Liver (tissue), 9 donors: Measurements from ENCODE around the gene STAT2. TPM values are rescaled to one million over a fixed set of nuclear protein-coding genes. Genes with fewer than 3 reads are reported as not detected.

Experiments used
- DNase-seq: peaks from one replicate; pipeline ENCODE4 v3.0.0-alpha.2; 2017; ENCODE audit warnings: low spot score
- H3K27ac ChIP-seq, 2 donors: one replicate each; pipeline ENCODE4 v1.7.0; 2013; ENCODE audit warnings: inconsistent platforms in 2 of 2, low read length in 2 of 2, control low read depth in 1 of 2, low read depth in 1 of 2, mild to moderate bottlenecking in 1 of 2
- H3K27me3 ChIP-seq, 4 donors: one replicate each; pipeline versions ENCODE4 v1.6.1 to v1.7.0; 2013; ENCODE audit warnings: low read length in 3 of 4, inconsistent platforms in 1 of 4, mild to moderate bottlenecking in 1 of 4, moderate library complexity in 1 of 4; ENCODE audit not compliant: control insufficient read depth in 4 of 4, insufficient read depth in 4 of 4
- H3K36me3 ChIP-seq, 4 donors: one replicate each; pipeline versions ENCODE4 v1.6.1 to v1.7.0; 2013; ENCODE audit warnings: low read length in 3 of 4, mild to moderate bottlenecking in 3 of 4, low read depth in 1 of 4, moderate library complexity in 1 of 4; ENCODE audit not compliant: control insufficient read depth in 4 of 4, insufficient read depth in 3 of 4
- H3K4me1 ChIP-seq, 4 donors: one replicate each; pipeline versions ENCODE4 v1.6.1 to v1.7.0; 2013; ENCODE audit warnings: low read length in 3 of 4, mild to moderate bottlenecking in 3 of 4, moderate library complexity in 1 of 4; ENCODE audit not compliant: control insufficient read depth in 4 of 4, insufficient read depth in 4 of 4
- H3K4me3 ChIP-seq, 3 donors: one replicate each; pipeline versions ENCODE4 v1.6.1 to v1.7.0; 2013; ENCODE audit warnings: low read length in 3 of 3, control low read depth in 1 of 3, low read depth in 1 of 3, mild to moderate bottlenecking in 1 of 3
- H3K9ac ChIP-seq, 2 donors: one replicate each; pipeline ENCODE4 v1.7.0; 2013; ENCODE audit warnings: low read length in 2 of 2, mild to moderate bottlenecking in 2 of 2, moderate library complexity in 2 of 2, control low read depth in 1 of 2, low read depth in 1 of 2
- H3K9me3 ChIP-seq, 4 donors: one replicate each; pipeline versions ENCODE4 v1.6.1 to v1.7.0; 2013; ENCODE audit warnings: low read length in 3 of 4; ENCODE audit not compliant: control insufficient read depth in 4 of 4
- ATF3 ChIP-seq: IDR thresholded peaks from 2 replicates; pipeline ENCODE4 v1.6.1; 2016; ENCODE audit warnings: antibody characterized with exemption
- CTCF ChIP-seq: fragments of 150-350 bp; IDR thresholded peaks from 2 replicates; pipeline ENCODE4 v1.5.1; 2017; ENCODE audit warnings: improper control_type of control experiment, low read depth, low read length; ENCODE audit not compliant: missing input control
- EGR1 ChIP-seq, 2 donors: IDR thresholded peaks; 2 replicates each; pipeline ENCODE4 v1.6.1; 2016 to 2018; ENCODE audit warnings: antibody characterized with exemption in 2 of 2, low read depth in 2 of 2
- FOXA1 ChIP-seq: IDR thresholded peaks from 2 replicates; pipeline ENCODE4 v1.6.1; 2016; ENCODE audit warnings: antibody characterized with exemption
- FOXA2 ChIP-seq: IDR thresholded peaks from 2 replicates; pipeline ENCODE4 v1.6.1; 2016; ENCODE audit warnings: antibody characterized with exemption
- GABPA ChIP-seq, 2 donors: IDR thresholded peaks in 1 of 2; conservative IDR thresholded peaks in 1 of 2; 2 replicates each; pipeline ENCODE4 v1.6.1; 2016; ENCODE audit warnings: antibody characterized with exemption in 2 of 2, mild to moderate bottlenecking in 1 of 2, moderate library complexity in 1 of 2
- HNF4A ChIP-seq, 2 donors: conservative IDR thresholded peaks; 2 replicates each; pipeline ENCODE4 v1.6.1; 2016; ENCODE audit warnings: antibody characterized with exemption in 2 of 2, mild to moderate bottlenecking in 2 of 2
- HNF4G ChIP-seq: IDR thresholded peaks from 2 replicates; pipeline ENCODE4 v1.6.1; 2016; ENCODE audit warnings: antibody characterized with exemption
- JUND ChIP-seq, 2 donors: IDR thresholded peaks; 2 replicates each; pipeline ENCODE4 v1.6.1; 2016; ENCODE audit warnings: antibody characterized with exemption in 2 of 2
- MAX ChIP-seq: IDR thresholded peaks from 2 replicates; pipeline ENCODE4 v1.6.1; 2016; ENCODE audit warnings: antibody characterized with exemption
- NR2F2 ChIP-seq: IDR thresholded peaks from 2 replicates; pipeline ENCODE4 v1.6.1; 2016; ENCODE audit warnings: antibody characterized with exemption
- RAD21 ChIP-seq, 2 donors: IDR thresholded peaks; 2 replicates each; pipeline ENCODE4 v1.6.1; 2016; ENCODE audit warnings: antibody characterized with exemption in 2 of 2, mild to moderate bottlenecking in 2 of 2
- REST ChIP-seq: IDR thresholded peaks from 2 replicates; pipeline ENCODE4 v1.6.1; 2016; ENCODE audit warnings: antibody characterized with exemption, mild to moderate bottlenecking
- RXRA ChIP-seq, 2 donors: IDR thresholded peaks; 2 replicates each; pipeline ENCODE4 v1.6.1; 2017 to 2018; ENCODE audit warnings: antibody characterized with exemption in 2 of 2, mild to moderate bottlenecking in 1 of 2
- SP1 ChIP-seq: IDR thresholded peaks from 2 replicates; pipeline ENCODE4 v1.6.1; 2018; ENCODE audit warnings: antibody characterized with exemption, mild to moderate bottlenecking
- TAF1 ChIP-seq: conservative IDR thresholded peaks from 2 replicates; pipeline ENCODE4 v1.6.1; 2016; ENCODE audit warnings: antibody characterized with exemption, mild to moderate bottlenecking
- YY1 ChIP-seq: IDR thresholded peaks from 2 replicates; pipeline ENCODE4 v1.6.1; 2016; ENCODE audit warnings: antibody characterized with exemption, mild to moderate bottlenecking
- ZBTB33 ChIP-seq: IDR thresholded peaks from 2 replicates; pipeline ENCODE4 v1.6.1; 2016; ENCODE audit warnings: antibody characterized with exemption
- WGBS: extraction: QIAGEN DNeasy Blood & Tissue Kit; methylation state at CpG from one replicate; pipeline ENCODE4 v1.1.7; 2013; 5-methylcytosine and 5-hydroxymethylcytosine counted together
- polyA plus RNA-seq, 2 donors: library from polyadenylated mRNA; stranded (reverse) in 1 of 2; unstranded in 1 of 2; fragments of 200-250 nt in 1 of 2; fragments of >200 nt in 1 of 2; fragmentation: Nextera tagmentation in 1 of 2; extraction: Ambion mirVana in 1 of 2; gene quantifications; one replicate each; pipeline versions ENCODE4 v1.2.1 to v1.2.3, GENCODE V29; 2013 to 2015
- total RNA-seq, 2 donors: library from RNA; depleted of rRNA; stranded (reverse); fragments of >200 nt; gene quantifications; one replicate each; pipeline ENCODE4 v1.2.3, GENCODE V29; 2014
- donor health status: healthy.
- donor health status: healthy.
- donor health status: healthy.
- donor health status: healthy.
- donor health status: healthy.

The STAT2 gene
- total RNA-seq (100 to 1,000 TPM in 1 of 2 donors, 10 to 100 TPM in 1; 68.7 to 219 TPM), polyA plus RNA-seq (10 to 100 TPM; 48.4 to 64.5 TPM)

GRCh38 chr12:56359851-56360767 is at the start of gene STAT2:
Gene STAT2 (minus strand): TSS chr12:56360107. CDS start chr12:56356571, 3,536 bp downstream.
- WGBS, result under 1% methylated on average over 54 of the region's 54 CpGs
- peak; percentile 98 for DNase-seq
- Histone ChIP-seq H3K4me1 (peaks cover 12 to 37% (median 29%) of the 10 kb centered on the region in 4 donors), H3K4me3 (peak within 1 kb of the TSS; percentile 80 to 96 (median 89)), H3K36me3 (peaks cover 6 to 15% (median 12%) of the 10 kb centered on the region in 4 donors), H3K27ac (peak within 1 kb of the TSS; percentile 75 to 92), H3K27me3 (no peaks in the 10 kb centered on the region), H3K9me3 (no peaks in the 10 kb centered on the region), H3K9ac (peak within 1 kb of the TSS; percentile 85 to 93)
- TF ChIP-seq RXRA (IDR thresholded peaks at IDR 0.05), result peak; percentile 76 to 85
- TF ChIP-seq SP1, result peak; percentile 96
- peak; percentile 54 for TF ChIP-seq HNF4G
- TF ChIP-seq FOXA1, result peak; percentile 89
- peak; percentile 94 for TF ChIP-seq TAF1
- TF ChIP-seq YY1, result peak; percentile 96
- TF ChIP-seq HNF4A (conservative IDR thresholded peaks at IDR 0.05), result peak; percentile 78 to 82
- TF ChIP-seq JUND (IDR thresholded peaks at IDR 0.05), result peak; percentile 92
- TF ChIP-seq ATF3, result peak; percentile 43
- TF ChIP-seq GABPA (IDR thresholded peaks at IDR 0.05 in 1 of 2, conservative IDR thresholded peaks at IDR 0.05 in 1 of 2), result peak; percentile 57 to 88
- peak; percentile 53 for TF ChIP-seq NR2F2
- peak in 1 of 2 donors; percentile 40 for TF ChIP-seq EGR1 (IDR thresholded peaks at IDR 0.05; ENCODE audit: low read depth in 2 of 2)
- TF ChIP-seq MAX, result peak; percentile 96
- peak; percentile 40 to 64 for TF ChIP-seq RAD21 (IDR thresholded peaks at IDR 0.05)
- peak; percentile 95 for TF ChIP-seq ZBTB33
- peak; percentile 90 for TF ChIP-seq REST
- TF ChIP-seq CTCF, result no peak
- TF ChIP-seq FOXA2, result peak; percentile 58
